ENCODE data around the gene WTIP. TPM values are rescaled to one million over a fixed set of nuclear protein-coding genes. Genes with fewer than 3 reads are reported as not detected.

WTIP gene
- total and polyA plus RNA-seq, 4 experiments from 2014 or later = 0.23 to 0.39 TPM; not detected in 2

GRCh38 chr19:34549833-34550232 is 68.3 kb downstream of the WTIP start:
- no peaks in the 10 kb centered on the region for H3K4me1 ChIP-seq (ENCODE audit: insufficient read depth, low read length)
- no peaks in the 10 kb centered on the region for H3K4me1 Mint-ChIP-seq
- no peaks in the 10 kb centered on the region for H3K27me3 ChIP-seq (ENCODE audit: insufficient read depth, low read length)
- ChIA-PET CTCF (ENCODE audit: partially characterized antibody) (no interaction called here), POLR2A (ENCODE audit: partially characterized antibody) (no interaction called here)
- H3K36me3 Mint-ChIP-seq = peaks cover 0 to 3% of the 10 kb centered on the region in 2 donors
- no peak for DNase-seq
- intact Hi-C loops (cut with micrococcal nuclease) = no loop called here
- no peak overlapping the region for H3K4me3 Mint-ChIP-seq
- H3K9me3 Mint-ChIP-seq = peaks cover 2 to 42% (median 31%) of the 10 kb centered on the region in 8 donors
- peaks cover 13 to 16% of the 10 kb centered on the region in 2 donors for H3K27me3 Mint-ChIP-seq
- no peak overlapping the region for H3K27ac ChIP-seq (ENCODE audit: low read depth, low read length)
- no peaks in the 10 kb centered on the region for H3K36me3 ChIP-seq (ENCODE audit: insufficient read depth, low read length)
- no peaks in the 10 kb centered on the region for H3K9me3 ChIP-seq (ENCODE audit: control insufficient read depth in 1 of 2, low read length in 2 of 2)
- H3K27ac Mint-ChIP-seq = no peak overlapping the region
- H3K4me3 ChIP-seq (ENCODE audit: low read length in 2 of 2) = no peak overlapping the region

- no peak overlapping the region for H3K27ac Mint-ChIP-seq
- H3K27ac ChIP-seq (ENCODE audit: low read depth, low read length) = no peak overlapping the region
- ChIA-PET CTCF (ENCODE audit: partially characterized antibody) (no interaction called here), POLR2A (ENCODE audit: partially characterized antibody) (no interaction called here)
- no peaks in the 10 kb centered on the region for H3K4me1 Mint-ChIP-seq
- H3K4me3 ChIP-seq (ENCODE audit: low read length in 2 of 2) = no peak overlapping the region
- H3K4me1 ChIP-seq (ENCODE audit: insufficient read depth, low read length) = no peaks in the 10 kb centered on the region
- H3K9me3 ChIP-seq (ENCODE audit: control insufficient read depth in 1 of 2, low read length in 2 of 2) = no peaks in the 10 kb centered on the region
- no peak for DNase-seq
- peaks cover 20 to 30% of the 10 kb centered on the region in 2 donors for H3K27me3 Mint-ChIP-seq
- H3K4me3 Mint-ChIP-seq = no peak overlapping the region
- H3K36me3 Mint-ChIP-seq = no peaks in the 10 kb centered on the region
- H3K27me3 ChIP-seq (ENCODE audit: insufficient read depth, low read length) = no peaks in the 10 kb centered on the region
- intact Hi-C loops (cut with micrococcal nuclease) = no loop called here
- H3K36me3 ChIP-seq (ENCODE audit: insufficient read depth, low read length) = no peaks in the 10 kb centered on the region
- H3K9me3 Mint-ChIP-seq = peaks cover 0 to 18% (median 9%) of the 10 kb centered on the region in 8 donors
Observed at GRCh38 chr19:34555447-34555846, 73.9 kb downstream of the WTIP start.

DNA sequence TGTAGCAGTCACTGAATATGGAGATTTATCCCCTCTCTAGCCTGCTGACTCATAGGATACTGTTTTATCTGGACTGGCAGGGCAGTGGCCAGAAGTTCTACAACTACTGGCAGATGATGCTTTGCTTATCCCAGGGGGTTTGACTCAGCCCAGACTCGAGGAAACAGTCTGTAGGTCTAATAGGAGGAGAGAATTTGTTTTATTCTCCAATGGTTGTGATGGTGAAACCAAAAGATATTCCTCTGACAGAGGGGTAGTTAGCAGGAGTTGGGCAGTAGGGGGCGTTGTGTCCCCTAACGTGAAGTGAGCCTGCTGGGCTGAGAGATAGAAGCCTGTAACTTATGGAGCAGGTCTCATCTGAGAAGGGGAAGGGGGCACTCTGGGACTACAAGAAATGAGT is 74.9 kb downstream of the WTIP start:
- H3K4me1 Mint-ChIP-seq = no peaks in the 10 kb centered on the region
- H3K27ac Mint-ChIP-seq = no peak overlapping the region
- no peak overlapping the region for H3K4me3 Mint-ChIP-seq
- Histone ChIP-seq H3K27me3 (ENCODE audit: insufficient read depth, low read length) (no peaks in the 10 kb centered on the region), H3K36me3 (ENCODE audit: insufficient read depth, low read length) (no peaks in the 10 kb centered on the region), H3K4me1 (ENCODE audit: insufficient read depth, low read length) (no peaks in the 10 kb centered on the region), H3K9me3 (ENCODE audit: control insufficient read depth in 1 of 2, low read length in 2 of 2) (no peaks in the 10 kb centered on the region), H3K27ac (ENCODE audit: low read depth, low read length) (no peak overlapping the region), H3K4me3 (ENCODE audit: low read length in 2 of 2) (no peak overlapping the region)
- peaks cover 0 to 21% (median 8%) of the 10 kb centered on the region in 8 donors for H3K9me3 Mint-ChIP-seq
- DNase-seq = no peak
- no peaks in the 10 kb centered on the region for H3K36me3 Mint-ChIP-seq
- POLR2A ChIA-PET (ENCODE audit: partially characterized antibody) = no interaction called here
- intact Hi-C loops (cut with micrococcal nuclease) = no loop called here
- peaks cover 20 to 30% of the 10 kb centered on the region in 2 donors for H3K27me3 Mint-ChIP-seq
- CTCF ChIA-PET (ENCODE audit: partially characterized antibody) = no interaction called here

- Mint-ChIP-seq H3K36me3 (no peaks in the 10 kb centered on the region), H3K4me1 (no peaks in the 10 kb centered on the region), H3K4me3 (no peak overlapping the region), H3K9me3 (peaks cover 2 to 24% (median 9%) of the 10 kb centered on the region in 8 donors), H3K27ac (no peak overlapping the region), H3K27me3 (peaks cover 12 to 25% of the 10 kb centered on the region in 2 donors)
- ChIA-PET POLR2A (ENCODE audit: partially characterized antibody) (no interaction called here), CTCF (ENCODE audit: partially characterized antibody) (no interaction called here)
- intact Hi-C loops (cut with micrococcal nuclease) = no loop called here
- Histone ChIP-seq H3K36me3 (ENCODE audit: insufficient read depth, low read length) (no peaks in the 10 kb centered on the region), H3K9me3 (ENCODE audit: control insufficient read depth in 1 of 2, low read length in 2 of 2) (no peaks in the 10 kb centered on the region), H3K4me3 (ENCODE audit: low read length in 2 of 2) (no peak overlapping the region), H3K27me3 (ENCODE audit: insufficient read depth, low read length) (no peaks in the 10 kb centered on the region), H3K4me1 (ENCODE audit: insufficient read depth, low read length) (no peaks in the 10 kb centered on the region), H3K27ac (ENCODE audit: low read depth, low read length) (no peak overlapping the region)
- DNase-seq = no peak
Observed at GRCh38 chr19:34559045-34559444, 77.5 kb downstream of the WTIP start.

DNA sequence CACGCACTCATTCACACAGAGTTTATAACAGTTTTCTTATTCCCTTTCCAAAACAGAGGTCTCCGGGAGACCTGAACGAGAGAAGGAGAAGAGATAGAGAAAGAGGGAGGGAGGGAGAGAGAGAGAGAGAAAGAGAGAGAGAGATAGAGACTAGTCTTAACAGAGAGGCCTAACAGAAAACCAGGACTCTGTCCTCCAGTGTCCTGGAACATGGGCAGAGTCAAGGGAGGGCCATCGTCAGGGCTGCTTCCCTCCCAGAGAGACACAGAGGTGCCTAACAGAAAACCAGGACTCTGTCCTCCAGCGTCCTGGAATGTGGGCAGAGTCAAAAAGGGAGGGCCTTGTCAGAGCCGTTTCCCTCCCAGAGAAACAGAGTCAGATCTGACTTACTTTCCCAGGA is 78.7 kb downstream of the WTIP start:
- Histone ChIP-seq H3K27ac (ENCODE audit: low read depth, low read length) (no peak overlapping the region), H3K4me1 (ENCODE audit: insufficient read depth, low read length) (no peaks in the 10 kb centered on the region), H3K9me3 (ENCODE audit: control insufficient read depth in 1 of 2, low read length in 2 of 2) (no peaks in the 10 kb centered on the region), H3K27me3 (ENCODE audit: insufficient read depth, low read length) (no peaks in the 10 kb centered on the region), H3K4me3 (ENCODE audit: low read length in 2 of 2) (no peak overlapping the region), H3K36me3 (ENCODE audit: insufficient read depth, low read length) (no peaks in the 10 kb centered on the region)
- no peak for DNase-seq
- intact Hi-C loops (cut with micrococcal nuclease) = no loop called here
- POLR2A ChIA-PET (ENCODE audit: partially characterized antibody) = no interaction called here
- Mint-ChIP-seq H3K27ac (no peak overlapping the region), H3K27me3 (peaks cover 13 to 23% of the 10 kb centered on the region in 2 donors), H3K36me3 (peaks cover 0 to 4% of the 10 kb centered on the region in 2 donors), H3K4me1 (no peaks in the 10 kb centered on the region), H3K9me3 (peaks cover 2 to 27% (median 16%) of the 10 kb centered on the region in 8 donors), H3K4me3 (no peak overlapping the region)
- CTCF ChIA-PET (ENCODE audit: partially characterized antibody) = no interaction called here

Other genes with a start within 250 kb of the WTIP start
- gene GARRE1, start 227.2 kb upstream of the WTIP start, total RNA-seq = 10 to 100 TPM; 46.3 to 48.2 TPM
- 1 to 10 TPM; 3.5 to 7.5 TPM for gene GARRE1, start 227.2 kb upstream of the WTIP start, polyA plus RNA-seq
- gene GPI, start 116.6 kb upstream of the WTIP start, total RNA-seq = 100 to 1,000 TPM; 121 to 127 TPM
- gene GPI, start 116.6 kb upstream of the WTIP start, polyA plus RNA-seq = 100 to 1,000 TPM; 127 to 156 TPM
- gene PDCD2L, start 77.4 kb upstream of the WTIP start, total RNA-seq = 10 to 100 TPM in 1 of 2 experiments, 1 to 10 TPM in 1; 8.8 to 12.3 TPM
- 10 to 100 TPM; 11.4 to 18.9 TPM for gene PDCD2L, start 77.4 kb upstream of the WTIP start, polyA plus RNA-seq
- 10 to 100 TPM; 74.9 to 78.7 TPM for gene UBA2, start 53.4 kb upstream of the WTIP start, total RNA-seq
- 100 to 1,000 TPM; 102 to 108 TPM for gene UBA2, start 53.4 kb upstream of the WTIP start, polyA plus RNA-seq
- gene SCGB2B2, start 195.4 kb downstream of the WTIP start, total RNA-seq = under 1 TPM; 0.73 to 0.75 TPM
- not detected for gene SCGB2B2, start 195.4 kb downstream of the WTIP start, polyA plus RNA-seq
- 10 to 100 TPM; 50.8 to 53.3 TPM for gene ZNF302, start 195.9 kb downstream of the WTIP start, total RNA-seq
- 10 to 100 TPM; 18.2 to 19.4 TPM for gene ZNF302, start 195.9 kb downstream of the WTIP start, polyA plus RNA-seq

All from CD4-positive, alpha-beta memory T cell (primary cell).